Activated naive CD4-positive, alpha-beta T cell (primary cell): ENCODE data around the gene MAD2L2.

Experiments
- DNase-seq, 4 experiments: peaks; one replicate each; lab custom pipeline; 2025; lab: John Stamatoyannopoulos, UW

Gene MAD2L2

GRCh38 chr1:11629184-11630016 is 51.5 kb downstream of the MAD2L2 start:
- no peak for DNase-seq

GRCh38 chr1:11628767-11629166 is 52.2 kb downstream of the MAD2L2 start:
- DNase-seq, result no peak

GRCh38 chr1:11626551-11626950 is 54.4 kb downstream of the MAD2L2 start:
- DNase-seq, result no peak
